GM12878 (cell line): Measurements from ENCODE around the gene AHCYL2. TPM values are rescaled to one million over a fixed set of nuclear protein-coding genes. Genes with fewer than 3 reads are reported as not detected.
A peak's percentile ranks its signal among the peaks of the same experiment; 100 is the strongest.

Experiments used
- ATAC-seq: fragments of 200-7000 bp; cut with Tn5 transposase; 3 replicates; pipeline ENCODE4 v1.9.1; 2020; ENCODE audit warnings: mild to moderate bottlenecking, moderate library complexity
- BruUV-seq: library from RNA; stranded (reverse); fragments of 400-500 nt; replicated peaks from 2 replicates; lab custom pipeline; 2021; lab: Mats Ljungman, UMichigan
- CTCF ChIA-PET: fragments of 300-600 bp; sonication (Branson Sonifier 250); formaldehyde crosslinking; extraction: SDS; loops from one replicate; lab custom pipeline; 2021; ENCODE audit warnings: inconsistent platforms; lab: Yijun Ruan, JAX
- POLR2A ChIA-PET: fragments of 350-600 bp; formaldehyde crosslinking; extraction: SDS; loops from one replicate; lab custom pipeline; 2021; ENCODE audit warnings: inconsistent platforms; lab: Charles Lee
- RAD21 ChIA-PET: fragments of 300-600 bp; sonication (Branson Sonifier 250); formaldehyde crosslinking; loops from one replicate; lab custom pipeline; 2023; ENCODE audit warnings: antibody characterized with exemption; ENCODE audit not compliant: unreplicated experiment; lab: Charles Lee
- SMC1A ChIA-PET: fragments of 300-600 bp; sonication (Branson Sonifier 250); formaldehyde crosslinking; loops from one replicate; lab custom pipeline; 2023; ENCODE audit not compliant: unreplicated experiment, uncharacterized antibody; lab: Charles Lee
- DNase-seq: peaks from one replicate; pipeline ENCODE4 v3.0.0-alpha.2; 2011; ENCODE audit warnings: low read depth, low spot score
- FAIRE-seq: peaks from 3 replicates; lab custom pipeline; 2011; peaks lifted over from hg19 to GRCh38; lab: Jason Lieb, UNC
- H2AFZ ChIP-seq: 2 replicates; pipeline ENCODE4 v1.6.0; 2011; ENCODE audit warnings: low read depth, low read length, control low read depth; ENCODE audit not compliant: control insufficient read depth
- H3K27ac ChIP-seq: 2 replicates; pipeline ENCODE4 v1.5.1; 2011; ENCODE audit warnings: control low read depth; ENCODE audit not compliant: control insufficient read depth, insufficient read depth
- H3K27me3 ChIP-seq, 2 experiments: replicated peaks in 1 of 2; 2 replicates each; pipeline versions ENCODE4 v1.6.0 to v1.6.1; 2011; ENCODE audit warnings: low read length in 1 of 2; ENCODE audit not compliant: control insufficient read depth in 2 of 2, insufficient read depth in 2 of 2
- H3K36me3 ChIP-seq, 2 experiments: 2 replicates each; pipeline ENCODE4 v1.5.1; 2011; ENCODE audit warnings: low read length in 1 of 2; ENCODE audit not compliant: control insufficient read depth in 2 of 2, insufficient read depth in 2 of 2
- H3K4me1 ChIP-seq: 2 replicates; pipeline ENCODE4 v1.6.1; 2011; ENCODE audit warnings: mild to moderate bottlenecking, low read length, moderate library complexity, mixed read lengths; ENCODE audit not compliant: control insufficient read depth, insufficient read depth
- H3K4me2 ChIP-seq: 2 replicates; pipeline ENCODE4 v1.6.0; 2011; ENCODE audit warnings: control low read depth; ENCODE audit not compliant: control insufficient read depth, insufficient read depth
- H3K4me3 ChIP-seq: fragments of 200-600 bp; sonication (generic); 2 replicates; pipeline ENCODE4 v1.5.1; 2016
- H3K79me2 ChIP-seq: 2 replicates; pipeline ENCODE4 v1.6.0; 2011; ENCODE audit warnings: low read length; ENCODE audit not compliant: control insufficient read depth, insufficient read depth
- H3K9ac ChIP-seq: 2 replicates; pipeline ENCODE4 v1.8.0; 2011; ENCODE audit warnings: low read length, control low read depth, mixed read lengths; ENCODE audit not compliant: control insufficient read depth, insufficient read depth
- H3K9me3 ChIP-seq: replicated peaks from 3 replicates; pipeline ENCODE4 v1.5.1; 2011; ENCODE audit warnings: mild to moderate bottlenecking, low read length; ENCODE audit not compliant: control insufficient read depth, insufficient read depth
- H4K20me1 ChIP-seq: 2 replicates; pipeline ENCODE4 v1.6.0; 2011; ENCODE audit not compliant: control insufficient read depth, insufficient read depth
- BRCA1 ChIP-seq: IDR thresholded peaks from 2 replicates; pipeline ENCODE4 v1.6.1; 2011; ENCODE audit warnings: low read depth, low read length, improper control_type of control experiment
- JUND ChIP-seq: IDR thresholded peaks from 2 replicates; pipeline ENCODE4 v1.6.1; 2012; ENCODE audit warnings: low read depth, mild to moderate bottlenecking, low read length, improper control_type of control experiment, moderate library complexity
- MEF2A ChIP-seq: IDR thresholded peaks from 2 replicates; pipeline ENCODE4 v1.6.1; 2011; ENCODE audit warnings: low read depth, mild to moderate bottlenecking, low read length, moderate library complexity; ENCODE audit not compliant: insufficient read depth
- POLR2A ChIP-seq: IDR thresholded peaks from 2 replicates; pipeline ENCODE4 v1.6.1; 2011; ENCODE audit warnings: low read depth, mild to moderate bottlenecking, low read length
- RBBP5 ChIP-seq: fragments of 200-600 bp; sonication (generic); conservative IDR thresholded peaks from 2 replicates; pipeline ENCODE4 v1.6.1; 2016
- WGBS: methylation state at CpG from one replicate; pipeline ENCODE4 v1.1.6; 2016; ENCODE audit warnings: low lambda C conversion rate; ENCODE audit not compliant: insufficient replicate concordance, insufficient coverage; ENCODE audit errors: missing lambda C conversion rate; 5-methylcytosine and 5-hydroxymethylcytosine counted together
- in situ Hi-C: fragments of 300-500 bp; cut with MboI; formaldehyde crosslinking; loops from 9 replicates; pipeline ENCODE4 v1.14.3; 2018; ENCODE audit warnings: mixed read lengths
- intact Hi-C: fragments of 100-400 bp; cut with micrococcal nuclease; formaldehyde crosslinking; loops from one replicate; pipeline ENCODE4 v1.14.2; 2022; ENCODE audit not compliant: unreplicated experiment
- polyA plus RNA-seq, 11 experiments: library from polyadenylated mRNA; depleted of rRNA in 4 of 11; unstranded in 6 of 11; stranded (reverse) in 5 of 11; fragments of >200 nt; fragmentation: Nextera tagmentation in 4 of 11; fragmentation: Illumina TruSeq in 1 of 11; extraction: Ambion mirVana in 4 of 11; extraction: Trizol in 1 of 11; gene quantifications; 1 replicate in 1 of 11; 2 replicates in 10 of 11; pipeline versions ENCODE4 v1.2.1 to v1.2.3, GENCODE V29; 2011 to 2016; ENCODE audit warnings: inconsistent platforms in 2 of 11, missing spikeins in 2 of 11, low read depth in 1 of 11
- total RNA-seq, 4 experiments: library from RNA; depleted of rRNA in 3 of 4; stranded (reverse); fragments of >200 nt in 3 of 4; fragmentation: Illumina TruSeq in 1 of 4; extraction: Trizol in 1 of 4; gene quantifications; 2 replicates each; pipeline versions ENCODE4 v1.2.1 to v1.2.3, GENCODE V29; 2013 to 2021

Gene AHCYL2
- total and polyA plus RNA-seq, 10 of the 15 experiments (the other 5 are each of a cell fraction or from before 2014, with no cell fraction given) = 1.7 to 29.1 (median 5.4) TPM

- Histone ChIP-seq H3K27me3 (no peaks in the 10 kb centered on the region), H3K4me3 (no peak overlapping the region), H3K4me1 (no peaks in the 10 kb centered on the region), H3K36me3 (no peaks in the 10 kb centered on the region), H3K9me3 (no peaks in the 10 kb centered on the region), H2AFZ (no peak overlapping the region), H3K9ac (no peak overlapping the region), H3K79me2 (no peaks in the 10 kb centered on the region), H4K20me1 (no peaks in the 10 kb centered on the region), H3K27ac (no peak overlapping the region), H3K4me2 (no peak overlapping the region)
- CTCF ChIA-PET = interaction anchor here (3.1 to 3.4 kb wide), 2 partner anchors 10 to 85 kb away, joined by 12 read pairs; no protein-coding TSS in a partner anchor
- RAD21 ChIA-PET = interaction anchor here (2.4 kb wide), 1 partner anchor 94 kb away, joined by 6 read pairs; no protein-coding TSS in a partner anchor
- in situ Hi-C loops = loop anchor here (5.0 kb wide), 1 partner anchor 95 kb away; no protein-coding TSS in a partner anchor
- WGBS = 94% methylated on average over 2 of the region's 2 CpGs
- BruUV-seq = TSS peak; percentile 36
- DNase-seq (no peak), ATAC-seq (no peak), FAIRE-seq (no peak)
- TF ChIP-seq RBBP5 (no peak), BRCA1 (no peak), JUND (no peak)
- intact Hi-C loops = no loop called here
- SMC1A ChIA-PET = interaction anchor here (0.7 to 1.2 kb wide), 3 partner anchors 10 to 244 kb away, joined by 3 read pairs; no protein-coding TSS in a partner anchor
- POLR2A ChIA-PET = no interaction called here
Observed at GRCh38 chr7:129461809-129462208, 237.0 kb downstream of the AHCYL2 start.

- Histone ChIP-seq H3K27ac (no peak overlapping the region), H3K4me3 (no peak overlapping the region), H3K4me1 (no peaks in the 10 kb centered on the region), H3K9me3 (no peaks in the 10 kb centered on the region), H3K79me2 (no peaks in the 10 kb centered on the region), H2AFZ (no peak overlapping the region), H3K27me3 (no peaks in the 10 kb centered on the region), H3K9ac (no peak overlapping the region), H4K20me1 (no peaks in the 10 kb centered on the region), H3K36me3 (no peaks in the 10 kb centered on the region), H3K4me2 (no peak overlapping the region)
- ChIA-PET SMC1A (interaction anchor here (0.7 to 1.5 kb wide), 2 partner anchors 87 to 94 kb away, joined by 3 read pairs; no protein-coding TSS in a partner anchor), POLR2A (no interaction called here), CTCF (interaction anchor here (1.6 to 3.4 kb wide), 4 partner anchors 9 to 119 kb away, joined by 3 to 12 read pairs (median 8); no protein-coding TSS in a partner anchor), RAD21 (interaction anchor here (1.4 to 2.4 kb wide), 2 partner anchors 11 to 95 kb away, joined by 3 to 6 read pairs; no protein-coding TSS in a partner anchor)
- intact Hi-C loops (no loop called here), in situ Hi-C loops (loop anchor here (5.0 kb wide), 1 partner anchor 95 kb away; no protein-coding TSS in a partner anchor)
- ATAC-seq (no peak), DNase-seq (no peak), FAIRE-seq (no peak)
- TF ChIP-seq MEF2A (no peak), POLR2A (no peak)
- no TSS peak for BruUV-seq
- 8% methylated on average over 1 of the region's 1 CpG for WGBS
Observed at GRCh38 chr7:129462420-129462819, 237.6 kb downstream of the AHCYL2 start.
